Kidney epithelial cell (primary cell): ENCODE data around the gene WFDC12. TPM values are rescaled to one million over a fixed set of nuclear protein-coding genes. Genes with fewer than 3 reads are reported as not detected.

Source experiments
- DNase-seq: peaks from one replicate; pipeline ENCODE4 v3.0.0-alpha.2; 2010; ENCODE audit warnings: low read depth
- H3K27me3 ChIP-seq: 2 replicates; pipeline ENCODE4 v1.6.0; 2011; ENCODE audit warnings: low read length; ENCODE audit not compliant: control insufficient read depth, insufficient read depth
- H3K36me3 ChIP-seq: 2 replicates; pipeline ENCODE4 v1.5.1; 2011; ENCODE audit warnings: low read length; ENCODE audit not compliant: control insufficient read depth, insufficient read depth
- H3K4me3 ChIP-seq: 2 replicates; pipeline ENCODE4 v1.5.1; 2011; ENCODE audit warnings: low read depth, mild to moderate bottlenecking, control low read depth, low read length
- CTCF ChIP-seq: IDR thresholded peaks from 2 replicates; pipeline ENCODE4 v1.5.1; 2011; ENCODE audit warnings: mild to moderate bottlenecking, moderate library complexity, low read length, control low read depth, inconsistent platforms; ENCODE audit not compliant: insufficient read depth, poor library complexity, severe bottlenecking
- total RNA-seq: library from RNA; depleted of rRNA; stranded (reverse); fragments of >200 nt; gene quantifications from 2 replicates; pipeline ENCODE4 v1.2.3, GENCODE V29; 2015

The WFDC12 gene
- total RNA-seq, 1 donor from 2014 or later = not detected

DNA sequence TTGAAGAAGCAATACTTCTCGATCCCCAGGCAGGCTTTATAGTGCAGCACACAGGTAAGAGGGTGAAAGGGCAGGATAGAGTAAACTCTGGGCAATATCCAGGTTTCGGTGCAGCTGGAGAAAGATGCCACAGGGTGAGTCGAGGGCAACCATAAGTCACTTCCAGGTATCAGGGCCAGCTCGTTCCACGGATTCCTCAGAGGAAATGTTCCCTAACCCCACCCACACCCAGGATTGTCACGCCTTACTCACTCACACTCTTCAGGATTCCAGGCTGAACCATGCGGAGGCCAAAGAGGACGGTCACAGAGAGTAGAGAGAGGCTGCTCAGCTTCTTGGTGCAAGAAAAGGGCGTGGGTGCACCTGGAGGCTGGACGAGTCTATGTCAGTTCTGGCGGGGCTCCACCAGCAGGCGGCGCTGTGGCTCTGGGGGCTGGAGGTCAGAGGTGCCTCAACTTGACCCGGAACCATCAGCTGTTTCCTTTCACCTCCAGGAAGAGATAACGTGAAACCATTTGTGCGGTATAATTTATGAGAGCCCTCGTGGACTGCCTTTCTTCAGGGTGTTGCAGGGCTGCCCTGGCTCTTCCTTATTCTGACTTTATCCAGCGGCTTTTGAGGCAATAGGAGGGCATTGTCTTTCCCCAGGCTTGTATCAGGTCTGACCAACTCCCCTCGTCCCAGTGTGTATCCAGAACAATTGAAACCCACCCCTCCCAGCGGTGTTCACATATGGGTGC lies 14.5 kb upstream of the WFDC12 start:
- Histone ChIP-seq H3K4me3 (no peak overlapping the region), H3K36me3 (no peaks in the 10 kb centered on the region), H3K27me3 (peaks cover 2% of the 10 kb centered on the region)
- TF ChIP-seq CTCF = peak; percentile 72
- no peak for DNase-seq

- no peak overlapping the region for H3K4me3 ChIP-seq
- peaks cover 2% of the 10 kb centered on the region for H3K27me3 ChIP-seq
- no peak for DNase-seq
- H3K36me3 ChIP-seq = no peaks in the 10 kb centered on the region
- TF ChIP-seq CTCF = no peak
Measured at GRCh38 chr20:45136911-45137310, 12.6 kb upstream of the WFDC12 start.

- peak; percentile 42 for DNase-seq
- no peak for TF ChIP-seq CTCF
- no peaks in the 10 kb centered on the region for H3K36me3 ChIP-seq
- H3K27me3 ChIP-seq = no peaks in the 10 kb centered on the region
- H3K4me3 ChIP-seq = no peak overlapping the region
Measured at GRCh38 chr20:45128099-45128498, 3.8 kb upstream of the WFDC12 start.

DNA sequence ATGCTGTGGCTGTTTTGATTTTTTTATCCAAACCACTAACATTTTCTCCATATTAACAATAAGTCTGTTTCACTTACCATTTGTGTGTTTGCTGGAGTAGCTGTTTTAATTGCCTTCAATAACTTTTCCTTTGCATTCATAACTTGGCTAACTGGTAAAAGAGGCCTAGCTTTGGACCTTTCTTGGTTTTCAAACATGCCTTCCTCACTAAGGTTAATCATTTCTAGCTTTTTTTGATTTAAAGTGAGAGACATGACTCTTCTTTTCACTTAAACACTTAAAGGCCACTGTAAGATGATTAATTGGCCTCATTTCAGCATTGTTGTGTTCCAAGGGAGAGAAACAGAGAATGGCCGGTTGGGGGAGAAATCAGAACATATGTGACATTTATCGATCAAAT lies 2.9 kb downstream of the WFDC12 start:
- Histone ChIP-seq H3K27me3 (no peaks in the 10 kb centered on the region), H3K36me3 (no peaks in the 10 kb centered on the region), H3K4me3 (no peak overlapping the region)
- TF ChIP-seq CTCF = no peak
- no peak for DNase-seq

DNA sequence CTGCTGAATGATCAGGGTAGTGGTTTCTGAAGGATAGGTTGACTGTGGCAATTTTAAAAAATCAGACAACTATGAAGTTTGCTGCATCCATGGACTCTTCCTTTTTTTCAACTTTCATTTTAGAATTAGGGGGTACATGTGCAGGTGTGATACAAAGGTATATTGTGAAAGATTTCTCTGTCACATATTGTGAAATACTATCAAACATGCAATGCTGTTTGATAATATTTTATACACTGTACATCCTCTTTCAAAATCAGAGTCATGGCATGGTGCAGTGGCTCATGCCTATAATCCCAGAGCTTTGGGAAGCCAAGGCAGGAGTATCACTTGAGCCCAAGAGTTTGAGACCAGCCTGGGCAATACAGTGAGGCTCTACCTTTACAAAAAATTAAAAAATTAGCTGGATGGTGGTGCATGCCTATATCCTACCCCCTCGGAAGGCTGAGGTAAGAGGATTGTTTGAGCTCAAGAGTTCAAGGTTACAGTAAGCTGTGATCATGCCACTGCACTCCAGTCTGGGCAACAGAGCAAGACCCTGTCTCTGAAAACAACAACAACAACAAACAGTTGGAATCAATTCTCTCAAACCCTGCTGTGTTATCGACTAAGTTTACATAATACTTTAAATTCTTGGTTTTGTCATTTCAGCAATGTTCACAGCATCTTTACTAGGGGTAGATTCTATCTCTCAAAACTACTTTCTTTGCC lies 4.6 kb downstream of the WFDC12 start:
- no peaks in the 10 kb centered on the region for H3K36me3 ChIP-seq
- TF ChIP-seq CTCF = no peak
- no peak overlapping the region for H3K4me3 ChIP-seq
- no peak for DNase-seq
- no peaks in the 10 kb centered on the region for H3K27me3 ChIP-seq
